ENCODE measurements around the gene PDK2. TPM values are rescaled to one million over a fixed set of nuclear protein-coding genes. Genes with fewer than 3 reads are reported as not detected.

The PDK2 gene
- total RNA-seq, 4 donors from 2014 or later: 37.9 to 77.7 (median 49.8) TPM

DNA sequence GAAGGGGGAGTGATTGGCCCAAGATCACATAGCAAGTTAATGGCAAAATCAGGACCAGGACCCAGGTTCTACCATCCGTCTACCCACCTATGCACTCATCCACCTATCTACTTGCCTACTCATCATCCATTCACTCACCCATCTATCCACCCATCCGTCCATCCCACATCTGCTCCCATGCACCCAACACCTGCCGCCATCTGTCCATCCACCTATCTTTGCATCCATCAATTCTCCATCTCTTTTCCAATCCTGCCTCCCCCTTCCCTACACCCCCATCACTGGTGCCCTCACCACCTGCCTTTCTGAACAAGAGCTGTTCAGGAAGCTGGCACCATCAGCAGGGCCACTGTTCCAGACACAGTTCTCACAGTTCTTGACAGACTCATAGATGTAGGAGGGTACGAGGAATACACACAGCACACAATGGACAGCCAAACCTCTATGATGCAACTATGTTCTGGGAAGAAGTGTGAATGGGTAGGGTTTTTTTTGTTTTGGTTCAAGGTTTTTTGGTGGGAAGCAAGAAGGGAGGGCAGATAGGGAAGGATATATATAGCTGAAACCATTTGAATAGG is 30.4 kb downstream of the PDK2 start:
- Histone ChIP-seq H3K9me3 (no peaks in the 10 kb centered on the region), H3K36me3 (no peaks in the 10 kb centered on the region), H3K27me3 (peaks cover 0 to 34% of the 10 kb centered on the region in 2 donors), H3K4me3 (no peak overlapping the region), H3K4me1 (peaks cover 0 to 38% (median 20%) of the 10 kb centered on the region in 4 donors), H3K27ac (no peak overlapping the region)
- 95 to 97% methylated on average over 4 of the region's 4 CpGs for WGBS, 2 donors
- DNase-seq (ENCODE audit: low spot score in 2 of 2): no peak
- TF ChIP-seq EP300 (IDR thresholded peaks at IDR 0.05) (no peak), POLR2A (IDR thresholded peaks at IDR 0.05) (no peak)
- TF ChIP-seq, protein P1, sequence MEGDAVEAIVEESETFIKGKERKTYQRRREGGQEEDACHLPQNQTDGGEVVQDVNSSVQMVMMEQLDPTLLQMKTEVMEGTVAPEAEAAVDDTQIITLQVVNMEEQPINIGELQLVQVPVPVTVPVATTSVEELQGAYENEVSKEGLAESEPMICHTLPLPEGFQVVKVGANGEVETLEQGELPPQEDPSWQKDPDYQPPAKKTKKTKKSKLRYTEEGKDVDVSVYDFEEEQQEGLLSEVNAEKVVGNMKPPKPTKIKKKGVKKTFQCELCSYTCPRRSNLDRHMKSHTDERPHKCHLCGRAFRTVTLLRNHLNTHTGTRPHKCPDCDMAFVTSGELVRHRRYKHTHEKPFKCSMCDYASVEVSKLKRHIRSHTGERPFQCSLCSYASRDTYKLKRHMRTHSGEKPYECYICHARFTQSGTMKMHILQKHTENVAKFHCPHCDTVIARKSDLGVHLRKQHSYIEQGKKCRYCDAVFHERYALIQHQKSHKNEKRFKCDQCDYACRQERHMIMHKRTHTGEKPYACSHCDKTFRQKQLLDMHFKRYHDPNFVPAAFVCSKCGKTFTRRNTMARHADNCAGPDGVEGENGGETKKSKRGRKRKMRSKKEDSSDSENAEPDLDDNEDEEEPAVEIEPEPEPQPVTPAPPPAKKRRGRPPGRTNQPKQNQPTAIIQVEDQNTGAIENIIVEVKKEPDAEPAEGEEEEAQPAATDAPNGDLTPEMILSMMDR (IDR thresholded peaks at IDR 0.05): no peak

- peaks cover 0 to 43% (median 20%) of the 10 kb centered on the region in 4 donors for H3K4me1 ChIP-seq
- H3K27ac ChIP-seq: no peak overlapping the region
- H3K36me3 ChIP-seq: no peaks in the 10 kb centered on the region
- H3K9me3 ChIP-seq: no peaks in the 10 kb centered on the region
- H3K4me3 ChIP-seq: no peak overlapping the region
- H3K27me3 ChIP-seq: peaks cover 0 to 41% of the 10 kb centered on the region in 2 donors
- DNase-seq (ENCODE audit: low spot score in 2 of 2): no peak
- TF ChIP-seq, protein P1 (IDR thresholded peaks at IDR 0.05): no peak
- no peak for TF ChIP-seq POLR2A (IDR thresholded peaks at IDR 0.05)
- WGBS, 2 donors: 71 to 72% methylated on average over 6 of the region's 6 CpGs
These were observed 32.7 kb downstream of the PDK2 start for GRCh38 chr17:50127697-50128361.

- Histone ChIP-seq H3K36me3 (no peaks in the 10 kb centered on the region), H3K27ac (no peak overlapping the region), H3K4me3 (peak overlapping the region in 3 of 4 donors; percentile 36 to 55 (median 44)), H3K27me3 (peaks cover 0 to 41% of the 10 kb centered on the region in 2 donors), H3K4me1 (peaks cover 0 to 46% (median 20%) of the 10 kb centered on the region in 4 donors), H3K9me3 (no peaks in the 10 kb centered on the region)
- 16 to 17% methylated on average over 31 to 32 of the region's 32 CpGs for WGBS, 2 donors
- DNase-seq (ENCODE audit: low spot score in 2 of 2): no peak
- TF ChIP-seq EP300 (IDR thresholded peaks at IDR 0.05) (no peak), POLR2A (IDR thresholded peaks at IDR 0.05) (no peak)
- TF ChIP-seq, protein P1 (IDR thresholded peaks at IDR 0.05): no peak
These were observed 33.5 kb downstream of the PDK2 start for GRCh38 chr17:50128441-50129352.

DNA sequence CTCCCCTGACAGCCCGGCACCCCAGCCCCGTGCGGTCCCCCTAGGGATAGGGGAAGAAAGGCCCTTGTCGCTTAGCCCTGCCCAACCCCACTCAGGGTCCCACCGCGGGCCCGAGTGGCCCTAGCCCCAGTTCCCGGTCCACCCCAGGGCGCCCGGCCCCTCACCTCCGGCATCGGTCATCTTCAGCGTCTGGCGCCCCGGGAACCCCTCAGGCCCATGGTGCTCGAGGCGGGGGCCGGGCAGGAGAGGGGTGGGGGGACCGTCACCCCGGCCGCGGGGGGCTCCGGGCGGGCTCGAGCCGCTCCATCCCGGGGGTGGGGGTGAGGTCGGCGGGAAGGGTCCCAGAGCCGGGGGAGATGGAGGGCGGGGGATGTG is 34.2 kb downstream of the PDK2 start:
- peaks cover 0 to 48% (median 20%) of the 10 kb centered on the region in 4 donors for H3K4me1 ChIP-seq
- DNase-seq (ENCODE audit: low spot score in 2 of 2): no peak
- no peaks in the 10 kb centered on the region for H3K9me3 ChIP-seq
- peaks cover 0 to 41% of the 10 kb centered on the region in 2 donors for H3K27me3 ChIP-seq
- WGBS, 2 donors: 1 to 4% methylated on average over 17 to 24 of the region's 31 CpGs
- TF ChIP-seq EP300 (IDR thresholded peaks at IDR 0.05) (no peak), POLR2A (IDR thresholded peaks at IDR 0.05) (no peak)
- TF ChIP-seq, protein P1 (IDR thresholded peaks at IDR 0.05): no peak
- H3K36me3 ChIP-seq: peaks cover 0 to 4% (median 0%) of the 10 kb centered on the region in 3 donors
- no peak overlapping the region for H3K27ac ChIP-seq
- H3K4me3 ChIP-seq: peak overlapping the region in 3 of 4 donors; percentile 36 to 55 (median 44)
